Psoas muscle (tissue), 8 donors: Measurements from ENCODE around the gene LRRC36. TPM values are rescaled to one million over a fixed set of nuclear protein-coding genes. Genes with fewer than 3 reads are reported as not detected.

Source experiments
- ATAC-seq, 4 donors: fragments of 200-7000 bp; cut with Tn5 transposase; one replicate each; pipeline ENCODE4 v1.9.1; 2020; ENCODE audit warnings: moderate library complexity in 3 of 4, mild to moderate bottlenecking in 2 of 4
- DNase-seq, 2 donors: peaks; one replicate each; pipeline ENCODE4 v3.0.0-alpha.2; 2020
- H3K27ac ChIP-seq: fragments of 200-600 bp; one replicate; pipeline ENCODE4 v1.8.0; 2022
- H3K27me3 ChIP-seq, 3 donors: fragments of 200-600 bp in 1 of 3; one replicate each; pipeline versions ENCODE4 v1.6.1 to v1.8.0; 2013 to 2022; ENCODE audit warnings: low read length in 2 of 3, mild to moderate bottlenecking in 2 of 3, moderate library complexity in 1 of 3; ENCODE audit not compliant: insufficient read depth in 3 of 3
- H3K36me3 ChIP-seq, 2 donors: fragments of 200-600 bp in 1 of 2; one replicate each; pipeline versions ENCODE4 v1.6.1 to v1.8.0; 2013 to 2022; ENCODE audit warnings: low read depth in 1 of 2, mild to moderate bottlenecking in 1 of 2, moderate library complexity in 1 of 2; ENCODE audit not compliant: insufficient read depth in 1 of 2
- H3K4me1 ChIP-seq: fragments of 200-600 bp; one replicate; pipeline ENCODE4 v1.8.0; 2022
- H3K4me3 ChIP-seq: fragments of 200-600 bp; one replicate; pipeline ENCODE4 v1.8.0; 2022; ENCODE audit warnings: mild to moderate bottlenecking
- H3K9me3 ChIP-seq: fragments of 200-600 bp; one replicate; pipeline ENCODE4 v1.8.0; 2022
- CTCF ChIP-seq: fragments of 200-600 bp; IDR thresholded peaks from one replicate; pipeline ENCODE4 v1.8.0; 2022; ENCODE audit warnings: antibody characterized with exemption
- WGBS, 3 donors: extraction: QIAGEN DNeasy Blood & Tissue Kit; methylation state at CpG; one replicate each; pipeline versions ENCODE4 v1.1.6 to v1.1.7; 2013; 5-methylcytosine and 5-hydroxymethylcytosine counted together
- intact Hi-C, 2 donors: fragments of 100-400 bp; cut with DNase I; formaldehyde crosslinking; loops; one replicate each; pipeline versions ENCODE4 v1.11.0 to v1.14.2; 2022
- polyA plus RNA-seq, 3 donors: library from polyadenylated mRNA; stranded (reverse); fragments of 200-250 nt; gene quantifications; one replicate each; pipeline ENCODE4 v1.2.3, GENCODE V29; 2013
- total RNA-seq, 4 donors: library from RNA; stranded (reverse); fragmentation: NEBNext Ultra II Directional in 2 of 4; extraction: Animal tissue kit (Norgen Biotek cat#: 25700) in 2 of 4; gene quantifications; one replicate each; pipeline versions ENCODE4 v1.2.1 to v1.2.4, GENCODE V29; 2021 to 2023
- donor health status: healthy with polysubstance abuse.
- donor health status: DM: no; HTN: no; CAD: no; lungs with moderate emphysema.
- donor health status: Bipolar disorder and iron deficiency.
- donor health status: healthy.
- donor health status: DM: yes; HTN: yes; CAD: no.
- donor health status: DM: no; HTN: no; CAD: no.
- donor health status: DM: no; HTN: no; CAD: no.
- donor health status: DM: yes; HTN: yes; CAD: no.

The LRRC36 gene
- total and polyA plus RNA-seq, 7 donors: 0.06 to 0.25 (median 0.11) TPM; not detected in 4

- intact Hi-C loops: no loop called here
Measured at GRCh38 chr16:67378642-67379041, 52.0 kb downstream of the LRRC36 start.

GRCh38 chr16:67383284-67383683, 56.7 kb downstream of the LRRC36 start:
- WGBS, 3 donors: 79 to 84% (median 83%) methylated on average over 3 of the region's 3 CpGs
- no peaks in the 10 kb centered on the region for H3K27me3 ChIP-seq
- ATAC-seq (no peak), DNase-seq (no peak)
- H3K27ac ChIP-seq: no peak overlapping the region
- intact Hi-C loops: no loop called here
- no peak overlapping the region for H3K4me3 ChIP-seq
- H3K9me3 ChIP-seq: no peaks in the 10 kb centered on the region
- TF ChIP-seq CTCF: no peak
- peaks cover 14% of the 10 kb centered on the region for H3K4me1 ChIP-seq
- no peaks in the 10 kb centered on the region for H3K36me3 ChIP-seq

More at GRCh38 chr16:67378642-67379041, 52.0 kb downstream of the LRRC36 start:
- Histone ChIP-seq H3K36me3 (no peaks in the 10 kb centered on the region), H3K4me1 (peaks cover 14% of the 10 kb centered on the region), H3K27ac (peak overlapping the region; percentile 70), H3K4me3 (no peak overlapping the region), H3K9me3 (no peaks in the 10 kb centered on the region), H3K27me3 (no peaks in the 10 kb centered on the region)
- no peak for TF ChIP-seq CTCF
- WGBS, 3 donors: 20 to 33% (median 21%) methylated on average over 1 of the region's 1 CpG
- DNase-seq (no peak), ATAC-seq (peak; percentile 86 to 94 (median 92))

- intact Hi-C loops: no loop called here
- no peak for TF ChIP-seq CTCF
- no peaks in the 10 kb centered on the region for H3K27me3 ChIP-seq
- 79 to 85% (median 82%) methylated on average over 8 of the region's 8 CpGs for WGBS, 3 donors
- DNase-seq (no peak), ATAC-seq (peak in 1 of 4 donors; percentile 20)
- no peaks in the 10 kb centered on the region for H3K36me3 ChIP-seq
- H3K4me1 ChIP-seq: peaks cover 15% of the 10 kb centered on the region
- no peak overlapping the region for H3K4me3 ChIP-seq
- no peaks in the 10 kb centered on the region for H3K9me3 ChIP-seq
- no peak overlapping the region for H3K27ac ChIP-seq
Measured at GRCh38 chr16:67384778-67385510, 58.3 kb downstream of the LRRC36 start.

GRCh38 chr16:67386861-67387455, 60.3 kb downstream of the LRRC36 start:
- no peak for TF ChIP-seq CTCF
- Histone ChIP-seq H3K9me3 (no peaks in the 10 kb centered on the region), H3K4me3 (no peak overlapping the region), H3K27ac (no peak overlapping the region), H3K36me3 (no peaks in the 10 kb centered on the region), H3K4me1 (peaks cover 10% of the 10 kb centered on the region), H3K27me3 (peaks cover 0 to 3% (median 0%) of the 10 kb centered on the region in 3 donors)
- intact Hi-C loops: no loop called here
- ATAC-seq: no peak
- WGBS, 3 donors: 96% methylated on average over 5 of the region's 5 CpGs
- no peak for DNase-seq
